UCSD-AML1 (cell line): ENCODE measurements around the gene CCDC112.
A peak's percentile ranks its signal among the peaks of the same experiment; 100 is the strongest.
"Not testable (repeated sequence)": the region's sequence is repeated elsewhere in the genome, so short reads cannot be mapped to it uniquely, and the experiment has no call there.

Experiments
- DNase-seq: peaks from one replicate; lab custom pipeline; 2025; ENCODE audit not compliant: unreplicated experiment; lab: John Stamatoyannopoulos, UW

Gene CCDC112

DNA sequence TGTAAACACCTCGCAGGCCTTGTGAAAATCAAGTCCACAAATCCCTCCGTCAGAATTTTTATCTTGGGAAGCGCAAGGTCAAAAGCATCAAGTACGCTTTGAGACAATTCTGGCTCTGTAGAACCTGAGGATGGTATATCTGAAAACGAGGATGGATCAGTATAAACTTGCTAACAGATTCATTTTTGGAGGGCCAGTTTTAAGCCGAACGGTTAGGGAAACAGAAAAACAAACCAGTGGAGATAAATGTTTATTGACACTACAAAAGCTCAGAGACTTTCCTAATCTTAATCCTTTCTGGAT, 33.4 kb downstream of the CCDC112 start:
- no peak for DNase-seq

DNA sequence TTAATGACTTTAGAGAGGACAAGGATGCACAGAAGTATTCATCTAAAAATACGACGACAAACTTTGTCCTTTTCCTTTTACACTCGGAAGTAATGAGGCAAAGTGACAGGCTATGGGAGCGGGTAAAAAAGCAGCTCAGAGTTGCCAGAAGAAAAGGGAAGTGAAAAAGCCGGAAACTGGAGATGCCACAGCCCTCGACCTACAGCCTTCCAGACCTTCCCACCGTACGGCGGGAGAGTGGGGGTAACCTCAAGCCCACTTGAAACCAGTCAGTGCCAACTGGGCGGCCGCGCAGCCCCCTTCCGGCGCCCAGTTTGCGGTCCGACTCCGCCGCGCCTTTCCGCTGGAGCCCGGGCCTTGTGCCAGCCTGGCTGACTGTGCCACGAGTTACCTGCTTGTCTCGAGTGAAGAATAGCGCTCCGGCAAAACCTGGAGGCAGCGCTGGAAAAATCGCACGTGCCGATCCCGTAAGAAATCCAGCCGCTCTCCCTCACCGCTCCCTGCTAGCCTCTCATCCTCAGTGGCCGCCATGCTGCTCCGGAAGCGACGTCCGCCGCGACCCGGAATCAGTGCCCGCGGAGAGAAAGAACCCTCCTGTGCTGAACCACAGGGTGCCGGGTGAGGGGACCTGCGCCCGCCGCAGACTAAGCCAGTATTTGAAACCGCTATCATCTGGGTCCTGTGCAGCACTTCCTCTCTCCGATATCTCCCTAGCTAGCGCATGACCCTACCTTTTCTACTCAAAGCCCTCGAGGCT, 34.0 kb downstream of the CCDC112 start, which contains the start of gene PGGT1B:
TSS of gene PGGT1B (minus strand) at position 557 of the 757 bp plus-strand sequence. CDS start at position 531, 26 bp downstream.
- DNase-seq = peak; percentile 67

DNA sequence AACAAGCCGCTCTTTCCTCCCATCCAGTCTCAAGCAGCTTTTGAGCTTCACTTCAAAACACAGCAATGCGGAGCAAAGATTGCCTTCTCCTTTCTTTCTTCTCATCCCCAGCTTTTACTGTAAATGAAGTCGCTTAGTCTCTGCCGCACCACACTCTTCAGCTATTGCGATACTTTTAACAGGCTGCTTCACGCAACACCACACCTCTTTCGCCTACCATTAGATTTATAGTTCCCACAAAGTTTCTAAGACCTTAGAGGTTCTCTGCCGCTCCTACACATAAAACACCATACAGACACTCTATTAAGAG, 34.5 kb downstream of the CCDC112 start:
- DNase-seq = peak; percentile 9

DNA sequence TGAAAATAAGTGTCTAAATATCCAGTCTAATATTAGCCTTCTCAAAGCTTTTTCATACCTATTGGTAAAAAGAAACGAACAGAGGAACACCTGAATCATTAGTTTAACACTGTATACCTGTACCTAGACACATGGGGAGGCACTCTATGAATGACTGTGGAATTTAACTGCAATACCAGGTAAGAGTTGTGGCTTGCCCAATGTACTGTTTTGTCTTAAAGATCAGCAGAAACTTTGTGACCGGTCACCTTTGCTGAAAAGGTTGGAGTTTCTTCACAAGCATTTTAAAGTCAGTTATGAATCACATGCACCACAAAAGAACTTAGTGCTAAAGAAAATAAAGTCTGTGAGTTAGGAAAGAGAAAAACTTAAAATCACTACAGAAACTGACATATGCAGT, 36.2 kb downstream of the CCDC112 start:
- DNase-seq = no peak

DNA sequence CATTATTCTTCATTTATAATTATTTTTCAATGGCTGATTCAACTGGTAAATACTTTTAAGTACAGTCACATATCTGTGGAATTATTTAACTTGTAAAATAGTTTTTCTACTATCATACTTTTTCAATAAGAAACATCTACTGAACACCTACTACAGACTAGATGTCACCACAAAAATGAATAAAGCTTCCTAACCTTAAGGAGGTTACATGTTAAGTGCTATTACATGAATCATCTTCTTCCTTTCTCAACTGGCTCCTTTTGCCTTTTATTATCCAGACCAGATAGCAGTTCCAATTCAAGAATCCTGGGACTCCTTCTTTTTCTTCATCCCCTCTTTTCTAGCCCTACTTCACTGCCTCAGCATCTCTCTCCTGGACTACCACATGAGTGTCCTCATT, 38.5 kb downstream of the CCDC112 start:
- DNase-seq = no peak

DNA sequence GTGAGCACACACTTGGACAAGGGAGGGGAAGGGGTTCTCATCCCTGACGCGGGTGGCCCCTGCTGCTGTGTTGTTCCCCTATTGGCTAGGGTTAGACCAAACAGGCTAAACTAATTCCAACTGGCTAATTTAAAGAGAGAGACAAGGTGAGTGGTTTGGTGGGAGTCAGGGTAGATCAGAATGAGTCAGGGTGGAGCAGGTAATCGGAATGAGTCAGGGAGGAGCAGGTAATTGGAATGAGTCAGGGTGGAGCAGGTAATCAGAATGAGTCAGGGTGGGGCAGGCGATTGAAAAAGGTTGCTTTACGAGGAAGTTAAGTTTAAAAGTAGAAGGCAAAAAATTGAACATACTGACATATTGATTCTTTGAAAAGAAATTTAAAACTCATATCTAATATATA, 47.1 kb downstream of the CCDC112 start:
- DNase-seq = not testable (repeated sequence)

DNA sequence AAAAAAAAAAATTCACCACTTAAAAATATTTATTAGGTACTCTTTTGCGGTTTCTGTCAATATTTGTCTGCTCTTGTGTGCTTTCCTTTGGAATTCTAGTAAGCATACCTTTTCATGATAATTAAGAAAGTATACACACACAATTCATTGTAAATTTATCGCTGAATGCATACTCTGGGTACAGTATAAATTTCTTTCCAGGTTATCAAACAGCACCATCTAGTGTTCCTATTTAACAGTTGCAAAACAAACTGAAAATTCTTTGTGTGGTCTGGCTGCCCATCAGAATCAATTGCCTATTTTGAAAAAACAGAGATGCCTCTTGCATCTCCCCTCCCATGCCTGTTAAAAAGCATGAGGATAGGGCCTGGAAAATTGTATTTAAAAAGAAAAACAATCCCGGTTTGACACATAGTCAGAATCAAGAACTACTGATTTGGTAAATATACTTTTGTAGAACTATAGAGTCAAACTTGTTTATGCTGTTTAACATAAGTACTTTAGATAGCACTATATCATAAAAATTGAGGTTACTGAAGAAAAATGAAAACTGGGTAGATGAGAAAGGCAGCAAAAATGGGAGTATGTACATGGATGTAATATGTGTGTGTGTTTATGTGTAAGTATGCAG, 50.0 kb downstream of the CCDC112 start:
- DNase-seq = no peak

DNA sequence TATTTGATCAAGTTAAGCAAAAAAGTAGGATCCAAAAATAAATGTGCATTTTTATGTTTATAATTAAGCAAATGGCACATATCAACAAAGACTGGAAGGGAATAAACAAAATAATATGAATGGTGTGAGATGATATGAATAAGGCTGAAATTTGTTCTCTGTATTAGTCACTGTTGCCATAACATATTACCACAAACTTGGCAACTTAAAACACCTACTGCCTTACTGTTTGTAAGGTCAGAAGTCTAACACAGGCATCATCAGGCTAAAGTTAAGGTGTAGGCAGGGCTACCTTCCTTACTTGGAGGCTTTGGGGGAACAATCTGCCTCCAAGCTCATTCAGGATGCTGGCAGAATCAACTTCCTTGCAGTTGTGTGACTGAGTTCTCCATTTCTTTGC, 53.0 kb downstream of the CCDC112 start:
- no peak for DNase-seq

DNA sequence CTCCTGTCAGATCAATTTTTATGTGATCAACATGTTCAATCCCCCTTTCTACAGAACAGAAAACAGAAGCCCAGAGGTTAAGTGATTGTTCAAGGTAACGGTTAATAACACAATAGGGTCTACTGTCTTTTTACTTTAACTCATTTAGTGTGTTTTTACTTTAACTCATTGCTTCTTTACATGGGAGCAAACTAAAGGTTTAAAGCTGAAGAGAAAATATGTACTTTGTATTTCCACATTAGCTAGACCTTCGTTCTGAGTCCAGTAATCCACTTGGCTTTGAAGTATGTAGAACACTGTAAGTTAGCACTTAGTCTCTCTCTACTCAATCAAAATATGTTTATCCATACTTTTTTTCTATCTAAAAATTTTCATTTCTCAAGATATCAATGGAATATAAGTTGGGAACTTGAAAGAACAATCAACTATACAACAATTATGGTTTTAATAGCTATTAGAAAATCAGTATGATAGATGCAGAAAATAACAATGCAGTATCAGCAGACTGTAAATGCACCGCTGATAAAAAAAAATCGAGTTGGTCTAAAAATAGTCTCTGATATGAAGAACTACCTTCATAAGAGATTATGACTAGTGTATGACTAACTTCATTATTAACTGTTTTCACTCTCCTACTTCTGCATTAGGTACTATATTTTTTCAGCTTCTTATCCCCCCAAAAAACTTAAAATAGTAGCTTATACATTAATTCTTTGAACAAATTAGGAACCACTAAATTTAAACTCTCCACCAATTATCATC, 54.4 kb downstream of the CCDC112 start:
- no peak for DNase-seq

DNA sequence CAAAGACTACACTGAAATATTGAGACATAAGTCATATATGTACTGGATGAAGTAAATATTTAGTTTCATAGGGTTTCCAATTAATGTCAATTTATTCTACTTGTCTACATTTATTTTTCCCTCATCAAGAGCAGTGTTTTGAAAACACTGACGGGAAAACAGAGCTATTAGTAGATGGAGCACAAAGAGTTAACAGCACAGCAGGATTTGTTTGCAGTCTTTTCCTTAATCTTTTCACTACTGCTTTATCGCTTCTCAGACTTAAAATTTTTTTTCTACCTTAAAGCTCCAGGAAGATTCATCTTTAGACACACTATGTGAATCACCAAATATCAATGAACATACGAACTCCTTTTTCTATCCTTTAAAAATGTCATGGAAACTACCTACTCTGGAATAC, 59.4 kb downstream of the CCDC112 start:
- no peak for DNase-seq

DNA sequence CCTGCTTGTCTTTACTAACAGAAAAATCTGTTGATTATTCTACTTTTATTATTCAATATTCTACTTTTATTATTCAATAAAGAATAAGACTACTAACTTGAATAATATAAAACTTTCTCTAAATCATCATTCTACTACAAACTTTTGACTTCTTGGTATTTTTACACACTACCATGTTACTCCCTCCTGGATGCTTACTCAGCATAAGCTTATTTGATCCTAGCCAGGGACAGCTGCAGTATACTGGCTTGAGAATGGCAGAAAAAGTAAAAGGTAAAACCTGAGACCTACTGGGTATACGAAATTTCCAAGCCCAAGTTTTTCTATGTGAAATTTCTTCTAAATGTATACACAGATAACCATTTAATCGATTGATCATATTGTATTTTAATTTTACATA, 59.9 kb downstream of the CCDC112 start:
- DNase-seq = no peak

DNA sequence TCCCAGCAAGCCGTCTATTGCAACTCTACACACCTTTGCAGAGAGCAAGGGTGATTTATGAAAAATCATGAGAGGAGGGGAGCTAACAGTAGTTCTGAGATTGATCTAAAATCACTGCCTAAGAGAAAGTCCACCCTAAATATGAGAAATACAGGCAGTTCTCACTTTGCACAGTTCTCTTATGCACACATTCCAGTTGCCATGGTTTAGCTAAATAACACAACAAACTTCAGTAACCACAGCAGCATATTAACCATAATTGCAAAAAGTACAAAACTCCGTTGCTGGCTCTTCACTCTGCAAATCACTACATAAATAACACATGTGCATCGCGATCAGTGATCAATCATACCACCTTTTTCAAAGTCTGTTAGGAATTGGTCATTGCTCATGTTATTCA, 64.9 kb downstream of the CCDC112 start:
- DNase-seq = no peak

DNA sequence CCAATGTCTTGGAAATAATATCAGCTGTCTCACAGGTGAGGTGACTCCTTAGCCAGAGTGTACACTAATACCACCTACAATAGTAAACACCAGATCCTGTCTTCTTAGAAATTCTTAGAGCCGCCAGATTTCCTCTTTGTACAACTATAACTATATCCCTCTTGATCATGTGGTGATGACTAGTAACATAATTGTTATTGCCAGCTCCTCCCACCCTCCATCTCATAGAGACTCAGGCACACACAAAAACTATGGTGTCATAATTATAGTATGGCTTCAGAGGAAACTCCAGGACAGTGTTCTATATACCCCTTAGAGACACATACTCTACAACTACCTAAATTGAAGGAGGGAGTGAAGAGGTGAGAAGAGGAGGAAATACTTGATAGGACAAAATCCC, 66.8 kb downstream of the CCDC112 start:
- DNase-seq = no peak

DNA sequence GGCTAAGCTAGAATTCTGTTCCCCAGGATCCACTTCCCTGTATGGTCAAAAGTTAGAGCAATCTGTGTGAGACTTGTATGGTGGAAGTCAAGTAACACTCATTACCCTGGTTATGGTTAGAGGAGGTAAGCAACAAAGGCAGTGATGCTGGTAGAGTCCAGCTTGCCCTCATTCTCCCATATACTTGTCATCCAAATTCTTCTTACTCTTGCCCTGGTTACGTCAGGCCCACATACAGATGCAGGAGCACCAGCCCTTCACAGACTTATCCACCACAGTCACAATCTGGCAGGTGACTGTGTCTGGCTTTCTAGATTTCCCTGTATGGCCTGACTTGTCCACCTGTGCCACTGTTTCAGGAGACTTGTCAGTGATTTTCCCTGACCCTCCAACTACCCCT, 69.2 kb downstream of the CCDC112 start:
- no peak for DNase-seq
